H9 (cell line): ENCODE measurements around the gene DMP1. TPM values are rescaled to one million over a fixed set of nuclear protein-coding genes. Genes with fewer than 3 reads are reported as not detected.

Source experiments
- DNase-seq: peaks from one replicate; pipeline ENCODE4 v3.0.0-alpha.2; 2017
- H2AFZ ChIP-seq: one replicate; pipeline ENCODE4 v1.6.1; 2013; ENCODE audit warnings: mild to moderate bottlenecking, low read length, control low read depth, moderate library complexity
- H2AK5ac ChIP-seq: 2 replicates; pipeline ENCODE4 v1.6.1; 2013; ENCODE audit warnings: low read length, control low read depth, mixed read lengths; ENCODE audit not compliant: insufficient read length
- H2BK120ac ChIP-seq: one replicate; pipeline ENCODE4 v1.6.1; 2013; ENCODE audit warnings: low read depth, mild to moderate bottlenecking, low read length, control low read depth, inconsistent platforms; ENCODE audit not compliant: poor library complexity, severe bottlenecking
- H2BK12ac ChIP-seq: 2 replicates; pipeline ENCODE4 v1.6.1; 2013; ENCODE audit warnings: low read length, control low read depth, mixed read lengths, low read depth; ENCODE audit not compliant: insufficient read length
- H2BK15ac ChIP-seq: 2 replicates; pipeline ENCODE4 v1.6.1; 2013; ENCODE audit warnings: low read depth, low read length, control low read depth
- H2BK20ac ChIP-seq: one replicate; pipeline ENCODE4 v1.6.1; 2013; ENCODE audit warnings: low read depth, mild to moderate bottlenecking, low read length, control low read depth, inconsistent platforms; ENCODE audit not compliant: poor library complexity, severe bottlenecking
- H2BK5ac ChIP-seq: 2 replicates; pipeline ENCODE4 v1.6.1; 2013; ENCODE audit warnings: low read length, control low read depth, mixed read lengths; ENCODE audit not compliant: insufficient read length
- H3K14ac ChIP-seq: 2 replicates; pipeline ENCODE4 v1.6.1; 2013; ENCODE audit warnings: low read length, control low read depth; ENCODE audit not compliant: insufficient read depth
- H3K18ac ChIP-seq: 2 replicates; pipeline ENCODE4 v1.6.1; 2013; ENCODE audit warnings: low read depth, mild to moderate bottlenecking, mixed read lengths, low read length, control low read depth; ENCODE audit not compliant: insufficient read length
- H3K23ac ChIP-seq: 2 replicates; pipeline ENCODE4 v1.6.1; 2013; ENCODE audit warnings: low read length, control low read depth, mixed read lengths, low read depth; ENCODE audit not compliant: insufficient read length
- H3K23me2 ChIP-seq: 2 replicates; pipeline ENCODE4 v1.6.1; 2013; ENCODE audit warnings: low read depth, mild to moderate bottlenecking, mixed read lengths, low read length, control low read depth; ENCODE audit not compliant: insufficient read length, poor library complexity, severe bottlenecking
- H3K27ac ChIP-seq: 2 replicates; pipeline ENCODE4 v1.5.1; 2013; ENCODE audit warnings: low read length, control low read depth, mixed read lengths, low read depth; ENCODE audit not compliant: insufficient read length
- H3K27me3 ChIP-seq: 2 replicates; pipeline ENCODE4 v1.6.1; 2013; ENCODE audit warnings: low read length, control low read depth, inconsistent platforms; ENCODE audit not compliant: insufficient read depth
- H3K4ac ChIP-seq: 2 replicates; pipeline ENCODE4 v1.6.1; 2013; ENCODE audit warnings: low read depth, mild to moderate bottlenecking, control low read depth, inconsistent platforms, low read length, moderate library complexity
- H3K4me1 ChIP-seq: 2 replicates; pipeline ENCODE4 v1.6.1; 2013; ENCODE audit warnings: low read length, control low read depth, inconsistent platforms; ENCODE audit not compliant: insufficient read depth
- H3K4me2 ChIP-seq: 2 replicates; pipeline ENCODE4 v1.6.1; 2013; ENCODE audit warnings: low read length, control low read depth, mixed read lengths; ENCODE audit not compliant: insufficient read length, insufficient read depth
- H3K56ac ChIP-seq: 2 replicates; pipeline ENCODE4 v1.6.1; 2013; ENCODE audit warnings: low read depth, mild to moderate bottlenecking, mixed read lengths, low read length, control low read depth; ENCODE audit not compliant: insufficient read length
- H3K79me1 ChIP-seq: 2 replicates; pipeline ENCODE4 v1.6.1; 2013; ENCODE audit warnings: low read depth, mild to moderate bottlenecking, moderate library complexity, low read length, control low read depth, inconsistent platforms; ENCODE audit not compliant: insufficient read depth, poor library complexity, severe bottlenecking
- H3K79me2 ChIP-seq: 2 replicates; pipeline ENCODE4 v1.6.1; 2013; ENCODE audit warnings: low read length, control low read depth, inconsistent platforms; ENCODE audit not compliant: insufficient read depth
- H3K9ac ChIP-seq: 2 replicates; pipeline ENCODE4 v1.6.1; 2013; ENCODE audit warnings: low read length, control low read depth, mixed read lengths; ENCODE audit not compliant: insufficient read length; ENCODE audit errors: extremely low read depth
- H3K9me3 ChIP-seq: one replicate; pipeline ENCODE4 v1.6.1; 2013; ENCODE audit warnings: low read depth, low read length, inconsistent platforms; ENCODE audit not compliant: control insufficient read depth
- H3T11ph ChIP-seq: one replicate; pipeline ENCODE4 v1.6.1; 2013; ENCODE audit warnings: mild to moderate bottlenecking, low read length, control low read depth, inconsistent platforms
- H4K20me1 ChIP-seq: one replicate; pipeline ENCODE4 v1.6.1; 2013; ENCODE audit not compliant: control insufficient read depth, insufficient read length, insufficient read depth
- H4K5ac ChIP-seq: 2 replicates; pipeline ENCODE4 v1.6.1; 2013; ENCODE audit warnings: low read depth, mild to moderate bottlenecking, mixed read lengths, low read length, control low read depth; ENCODE audit not compliant: insufficient read length
- H4K8ac ChIP-seq: replicated peaks from 2 replicates; pipeline ENCODE4 v1.6.1; 2013; ENCODE audit warnings: low read length, control low read depth, mixed read lengths, low read depth; ENCODE audit not compliant: insufficient read length
- H4K91ac ChIP-seq: 2 replicates; pipeline ENCODE4 v1.6.1; 2013; ENCODE audit warnings: low read depth, mild to moderate bottlenecking, moderate library complexity, mixed read lengths, low read length, control low read depth; ENCODE audit not compliant: insufficient read length
- H3K27ac Mint-ChIP-seq, 3 experiments: 2 replicates in 2 of 3; 3 replicates in 1 of 3; pipeline ENCODE4 v1.8.0; 2020 to 2021; ENCODE audit warnings: mixed read lengths in 3 of 3, mild to moderate bottlenecking in 1 of 3, moderate library complexity in 1 of 3
- H3K27me3 Mint-ChIP-seq: 2 replicates; pipeline ENCODE4 v1.8.0; 2021; ENCODE audit warnings: low read depth, mild to moderate bottlenecking, moderate library complexity, mixed read lengths
- H3K36me3 Mint-ChIP-seq, 3 experiments: 2 replicates in 2 of 3; 3 replicates in 1 of 3; pipeline ENCODE4 v1.8.0; 2020 to 2021; ENCODE audit warnings: low read depth in 3 of 3, mixed read lengths in 3 of 3; ENCODE audit not compliant: insufficient read depth in 1 of 3
- H3K4me1 Mint-ChIP-seq, 2 experiments: 2 replicates each; pipeline ENCODE4 v1.8.0; 2020; ENCODE audit warnings: mixed read lengths in 2 of 2
- H3K4me3 Mint-ChIP-seq, 2 experiments: 2 replicates in 1 of 2; 3 replicates in 1 of 2; pipeline ENCODE4 v1.8.0; 2020 to 2021; ENCODE audit warnings: mild to moderate bottlenecking in 2 of 2, mixed read lengths in 2 of 2, moderate library complexity in 1 of 2
- H3K9me3 Mint-ChIP-seq, 2 experiments: 2 replicates in 1 of 2; 3 replicates in 1 of 2; pipeline ENCODE4 v1.8.0; 2020; ENCODE audit warnings: mild to moderate bottlenecking in 2 of 2, mixed read lengths in 2 of 2, moderate library complexity in 1 of 2
- WGBS: extraction: QIAGEN DNeasy Blood & Tissue Kit; methylation state at CpG from one replicate; pipeline ENCODE4 v1.1.7; 2013; ENCODE audit warnings: missing lambda C conversion rate, low lambda C conversion rate, mixed read lengths; ENCODE audit not compliant: insufficient read length; ENCODE audit errors: extremely low coverage; 5-methylcytosine and 5-hydroxymethylcytosine counted together
- total RNA-seq: library from RNA; stranded (reverse); gene quantifications from 2 replicates; pipeline ENCODE4 v1.2.1, GENCODE V29; 2021
- TF ChIP-seq, protein P1 (sequence below): fragments of 200-600 bp; sonication (generic); conservative IDR thresholded peaks from 3 replicates; pipeline ENCODE4 v1.8.0; 2021; ENCODE audit warnings: antibody characterized with exemption, mild to moderate bottlenecking

DMP1 gene
- total RNA-seq, 1 experiment from 2014 or later = not detected

DNA sequence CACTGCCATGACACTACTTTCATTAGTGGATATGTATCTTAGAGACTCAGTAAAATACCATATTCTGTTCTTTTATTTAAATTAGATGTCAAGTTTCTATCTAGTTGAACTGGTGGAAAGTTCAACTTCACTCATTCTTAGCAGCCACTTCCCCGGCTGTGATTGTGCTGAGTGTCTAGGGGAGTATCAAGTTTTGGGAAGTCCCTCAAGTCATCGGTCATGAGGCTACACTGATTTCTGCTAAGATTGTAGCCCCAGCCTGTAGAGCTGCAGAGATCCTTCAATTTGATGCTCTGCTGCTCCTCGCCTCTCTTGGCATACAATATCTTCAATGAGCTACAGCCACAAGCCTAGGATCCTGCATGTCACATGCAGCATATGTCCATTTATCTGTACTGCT, 53.9 kb downstream of the DMP1 start:
- Histone ChIP-seq H3K79me1 (no peaks in the 10 kb centered on the region), H2BK12ac (no peak overlapping the region), H3T11ph (no peak overlapping the region), H2AFZ (no peak overlapping the region), H2BK15ac (no peak overlapping the region), H2BK5ac (no peak overlapping the region), H3K4ac (no peak overlapping the region), H3K14ac (no peak overlapping the region; the same call in 1 of the 2 replicates), H3K23ac (no peak overlapping the region), H3K4me1 (no peaks in the 10 kb centered on the region; the same call in 1 of the 2 replicates), H2AK5ac (no peak overlapping the region), H3K4me2 (no peak overlapping the region), H4K91ac (no peak overlapping the region), H3K9ac (no peak overlapping the region), H4K5ac (no peak overlapping the region), H2BK20ac (no peak overlapping the region), H3K18ac (no peak overlapping the region), H3K79me2 (no peaks in the 10 kb centered on the region), H3K23me2 (no peaks in the 10 kb centered on the region), H3K56ac (no peak overlapping the region), H4K20me1 (no peaks in the 10 kb centered on the region), H3K27ac (no peak overlapping the region), H3K9me3 (no peaks in the 10 kb centered on the region), H2BK120ac (no peak overlapping the region), H3K27me3 (no peaks in the 10 kb centered on the region), H4K8ac (no peak overlapping the region)
- TF ChIP-seq, protein P1, sequence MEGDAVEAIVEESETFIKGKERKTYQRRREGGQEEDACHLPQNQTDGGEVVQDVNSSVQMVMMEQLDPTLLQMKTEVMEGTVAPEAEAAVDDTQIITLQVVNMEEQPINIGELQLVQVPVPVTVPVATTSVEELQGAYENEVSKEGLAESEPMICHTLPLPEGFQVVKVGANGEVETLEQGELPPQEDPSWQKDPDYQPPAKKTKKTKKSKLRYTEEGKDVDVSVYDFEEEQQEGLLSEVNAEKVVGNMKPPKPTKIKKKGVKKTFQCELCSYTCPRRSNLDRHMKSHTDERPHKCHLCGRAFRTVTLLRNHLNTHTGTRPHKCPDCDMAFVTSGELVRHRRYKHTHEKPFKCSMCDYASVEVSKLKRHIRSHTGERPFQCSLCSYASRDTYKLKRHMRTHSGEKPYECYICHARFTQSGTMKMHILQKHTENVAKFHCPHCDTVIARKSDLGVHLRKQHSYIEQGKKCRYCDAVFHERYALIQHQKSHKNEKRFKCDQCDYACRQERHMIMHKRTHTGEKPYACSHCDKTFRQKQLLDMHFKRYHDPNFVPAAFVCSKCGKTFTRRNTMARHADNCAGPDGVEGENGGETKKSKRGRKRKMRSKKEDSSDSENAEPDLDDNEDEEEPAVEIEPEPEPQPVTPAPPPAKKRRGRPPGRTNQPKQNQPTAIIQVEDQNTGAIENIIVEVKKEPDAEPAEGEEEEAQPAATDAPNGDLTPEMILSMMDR = no peak
- H3K9me3 Mint-ChIP-seq = peaks cover 0 to 9% of the 10 kb centered on the region in 2 experiments
- WGBS = no CpG with 5 or more reads among the region's 3 CpGs
- H3K36me3 Mint-ChIP-seq = peaks cover 0 to 7% (median 0%) of the 10 kb centered on the region in 3 experiments; a peak in 3 of 7 replicates
- no peak overlapping the region for H3K27ac Mint-ChIP-seq
- no peak overlapping the region for H3K4me3 Mint-ChIP-seq
- H3K4me1 Mint-ChIP-seq = peaks cover 24 to 27% of the 10 kb centered on the region in 2 experiments
- H3K27me3 Mint-ChIP-seq = no peaks in the 10 kb centered on the region
- DNase-seq = no peak
